Body of pancreas (tissue), 4 donors: ENCODE results near the gene PITPNM2.

Experiments used
- CTCF ChIP-seq, 7 experiments: fragments of 450-650 bp in 4 of 7; fragments of 200-600 bp in 3 of 7; sonication (generic) in 3 of 7; IDR thresholded peaks; one replicate each; pipeline ENCODE4 v1.5.1; 2016 to 2019; ENCODE audit warnings: antibody characterized with exemption in 7 of 7
- POLR2A ChIP-seq, 3 donors: fragments of 450-650 bp; IDR thresholded peaks; one replicate each; pipeline ENCODE4 v1.6.1; 2016; ENCODE audit warnings: antibody characterized with exemption in 3 of 3, mild to moderate bottlenecking in 2 of 3

DNA sequence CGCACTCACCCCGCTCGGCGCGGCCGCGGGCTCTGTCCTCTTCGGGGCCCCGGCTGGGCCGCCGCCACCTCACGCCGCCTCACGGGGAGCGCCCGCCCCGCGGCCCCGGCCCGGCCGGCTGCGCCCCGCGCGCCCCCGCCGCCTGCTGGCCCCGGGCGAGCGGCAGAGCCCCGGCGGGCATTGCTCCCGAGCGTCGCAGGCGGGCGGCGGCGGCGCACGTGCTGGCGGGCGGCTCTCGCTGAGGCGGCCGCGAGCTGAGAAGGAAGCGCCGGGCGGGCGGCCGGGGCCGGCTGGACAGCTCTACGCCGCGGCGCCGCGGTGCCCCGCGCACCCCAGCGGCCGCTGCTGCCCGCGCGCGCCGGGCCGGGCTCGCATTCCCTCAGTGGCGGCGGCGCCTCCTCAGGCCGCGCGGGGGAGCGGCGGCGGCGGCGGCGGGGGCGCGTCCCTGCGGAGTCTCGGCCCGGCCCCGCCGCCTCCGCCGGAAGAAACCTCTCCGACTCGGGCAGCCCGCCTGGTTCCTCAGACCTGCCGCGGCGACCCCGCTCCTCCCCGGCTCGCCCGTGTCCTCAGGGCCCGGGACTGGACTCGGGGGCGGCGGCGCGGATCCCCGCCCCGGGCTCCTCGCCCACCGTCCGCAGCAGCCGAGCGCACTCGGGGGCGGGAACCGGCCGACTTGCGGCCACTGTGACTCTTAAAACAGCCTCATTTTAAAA lies at the start of gene PITPNM2:
- TF ChIP-seq POLR2A (IDR thresholded peaks at IDR 0.05) (peak in 1 of 3 donors; percentile 28), CTCF (IDR thresholded peaks at IDR 0.05) (peak in 3 of 7 experiments; percentile 29 to 76 (median 71))
